ENCODE results near the gene TARM1.

- TF ChIP-seq POU2F2 (IDR thresholded peaks at IDR 0.05; ENCODE audit: low read depth, low read length): no peak
- no peak for TF ChIP-seq POLR2AphosphoS5 (IDR thresholded peaks at IDR 0.05; ENCODE audit: low read depth, low read length)
- TF ChIP-seq POLR2A (IDR thresholded peaks at IDR 0.05; ENCODE audit: low read depth, low read length): no peak
- TF ChIP-seq TAF1 (IDR thresholded peaks at IDR 0.05; ENCODE audit: low read depth, low read length): no peak
- TF ChIP-seq SPI1 (IDR thresholded peaks at IDR 0.05; ENCODE audit: low read depth, low read length): no peak
Measured at GRCh38 chr19:54047616-54048015, 33.5 kb downstream of the TARM1 start.

All from GM12891 (cell line).